Astrocyte of the cerebellum (primary cell): ENCODE results near the gene ATXN1.

Experiments used
- DNase-seq: peaks from one replicate; pipeline ENCODE4 v3.0.0-alpha.2; 2011; ENCODE audit warnings: low read depth
- H3K4me3 ChIP-seq: 2 replicates; pipeline ENCODE4 v1.5.1; 2011; ENCODE audit warnings: mild to moderate bottlenecking, low read depth, low read length, moderate library complexity
- in situ Hi-C: cut with HindIII; loops from 2 replicates; pipeline ENCODE4 v1.10.0; 2017; ENCODE audit warnings: low sequenced_read_pairs
- TF ChIP-seq, protein P1 (sequence below): IDR thresholded peaks from 2 replicates; pipeline ENCODE4 v1.5.1; 2012; ENCODE audit warnings: low read length, low read depth, moderate library complexity, mild to moderate bottlenecking; ENCODE audit errors: missing control alignments

ATXN1 gene

GRCh38 chr6:16751251-16751946 lies 9.9 kb downstream of the ATXN1 start:
- DNase-seq, result no peak
- in situ Hi-C loops, result loop anchor here (25.0 kb wide), 1 partner anchor 239 kb away; no protein-coding TSS in a partner anchor
- H3K4me3 ChIP-seq, result no peak overlapping the region
- TF ChIP-seq, protein P1, sequence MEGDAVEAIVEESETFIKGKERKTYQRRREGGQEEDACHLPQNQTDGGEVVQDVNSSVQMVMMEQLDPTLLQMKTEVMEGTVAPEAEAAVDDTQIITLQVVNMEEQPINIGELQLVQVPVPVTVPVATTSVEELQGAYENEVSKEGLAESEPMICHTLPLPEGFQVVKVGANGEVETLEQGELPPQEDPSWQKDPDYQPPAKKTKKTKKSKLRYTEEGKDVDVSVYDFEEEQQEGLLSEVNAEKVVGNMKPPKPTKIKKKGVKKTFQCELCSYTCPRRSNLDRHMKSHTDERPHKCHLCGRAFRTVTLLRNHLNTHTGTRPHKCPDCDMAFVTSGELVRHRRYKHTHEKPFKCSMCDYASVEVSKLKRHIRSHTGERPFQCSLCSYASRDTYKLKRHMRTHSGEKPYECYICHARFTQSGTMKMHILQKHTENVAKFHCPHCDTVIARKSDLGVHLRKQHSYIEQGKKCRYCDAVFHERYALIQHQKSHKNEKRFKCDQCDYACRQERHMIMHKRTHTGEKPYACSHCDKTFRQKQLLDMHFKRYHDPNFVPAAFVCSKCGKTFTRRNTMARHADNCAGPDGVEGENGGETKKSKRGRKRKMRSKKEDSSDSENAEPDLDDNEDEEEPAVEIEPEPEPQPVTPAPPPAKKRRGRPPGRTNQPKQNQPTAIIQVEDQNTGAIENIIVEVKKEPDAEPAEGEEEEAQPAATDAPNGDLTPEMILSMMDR, result no peak

DNA sequence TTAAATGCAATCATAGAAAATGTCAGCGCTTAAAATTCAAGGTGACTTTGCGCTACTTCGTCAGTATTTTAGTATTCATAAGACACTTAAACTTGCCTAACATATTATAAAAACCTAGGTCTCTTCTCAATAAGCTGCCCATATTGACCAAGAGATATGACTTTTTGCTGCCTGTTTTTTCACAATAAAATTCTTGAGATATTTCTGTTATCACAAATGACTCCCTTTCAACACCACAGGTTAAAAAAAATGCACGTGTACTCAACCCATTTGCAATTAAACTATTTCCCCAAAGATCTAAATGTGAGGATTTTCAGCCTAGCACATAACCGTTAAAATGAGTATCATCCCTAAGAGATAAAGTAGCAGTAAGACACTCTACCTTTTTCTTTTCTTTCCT lies 10.7 kb downstream of the ATXN1 start:
- in situ Hi-C loops, result loop anchor here (25.0 kb wide), 1 partner anchor 238 kb away; no protein-coding TSS in a partner anchor
- TF ChIP-seq, protein P1, result no peak
- no peak overlapping the region for H3K4me3 ChIP-seq
- no peak for DNase-seq

- in situ Hi-C loops, result loop anchor here (25.0 kb wide), 1 partner anchor 238 kb away; no protein-coding TSS in a partner anchor
- TF ChIP-seq, protein P1, result no peak
- no peak overlapping the region for H3K4me3 ChIP-seq
- DNase-seq, result no peak
Measured at GRCh38 chr6:16749516-16750485, 11.5 kb downstream of the ATXN1 start.

- TF ChIP-seq, protein P1, result no peak
- DNase-seq, result no peak
- H3K4me3 ChIP-seq, result no peak overlapping the region
- in situ Hi-C loops, result no loop called here
Measured at GRCh38 chr6:16748025-16748319, 13.3 kb downstream of the ATXN1 start.

DNA sequence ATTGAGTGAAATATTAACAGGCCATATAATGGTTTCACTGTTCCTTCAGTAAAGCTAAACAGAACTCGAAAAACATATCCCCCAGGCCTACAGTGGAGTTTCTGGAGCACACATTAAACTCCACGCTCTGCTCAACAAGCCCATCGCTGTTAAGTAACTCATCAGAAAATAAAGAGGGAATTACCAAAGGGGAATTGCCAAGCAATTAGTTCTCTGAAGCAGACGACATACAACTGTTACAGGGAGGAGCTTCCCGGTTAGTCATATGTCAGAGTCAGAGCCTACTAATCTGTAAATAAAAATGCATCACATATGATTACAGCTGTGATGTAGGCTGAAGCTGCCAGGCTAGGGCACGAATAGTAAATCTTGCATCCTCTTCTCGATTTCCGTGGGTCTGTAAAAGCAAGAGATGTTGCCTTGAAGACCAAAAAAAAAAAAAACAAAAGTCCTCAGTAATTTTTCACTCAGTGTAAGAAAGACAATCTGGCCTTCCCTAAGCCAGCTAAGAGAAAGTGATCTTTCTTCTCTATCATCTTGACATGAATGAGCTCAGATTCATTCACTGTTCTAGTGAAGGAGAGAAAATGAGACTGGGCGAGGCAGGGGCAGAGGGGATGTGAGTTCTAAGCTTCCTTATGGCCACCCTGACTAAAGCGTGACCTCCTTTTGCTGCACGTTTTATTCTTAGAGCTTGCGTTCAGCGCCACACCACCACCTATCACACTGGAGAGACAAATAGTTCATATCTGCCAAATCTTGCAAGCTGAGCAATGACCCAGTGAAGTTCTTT lies 13.8 kb downstream of the ATXN1 start:
- in situ Hi-C loops, result no loop called here
- TF ChIP-seq, protein P1, result no peak
- no peak overlapping the region for H3K4me3 ChIP-seq
- no peak for DNase-seq

DNA sequence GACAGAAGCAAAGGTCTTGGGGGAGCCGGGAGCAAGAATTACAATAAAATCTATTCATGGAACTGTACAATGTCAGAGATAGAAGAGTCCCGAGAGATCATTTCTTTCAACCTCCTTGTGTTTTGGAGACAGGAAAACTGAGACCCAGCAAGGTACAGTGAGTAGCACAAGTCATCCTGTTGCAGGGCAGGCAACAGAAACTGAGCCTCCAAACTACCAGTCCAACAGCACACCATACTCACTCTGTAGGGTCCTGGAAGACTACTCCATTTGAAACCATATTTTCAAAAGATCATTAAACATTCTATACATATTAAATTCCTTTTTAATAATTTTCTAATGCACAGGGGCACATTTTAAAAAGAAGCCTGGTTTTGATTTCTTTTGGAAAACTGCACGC lies 14.4 kb downstream of the ATXN1 start:
- TF ChIP-seq, protein P1, result no peak
- in situ Hi-C loops, result no loop called here
- no peak overlapping the region for H3K4me3 ChIP-seq
- DNase-seq, result no peak
